Measurements from ENCODE around the gene NMUR1. TPM values are rescaled to one million over a fixed set of nuclear protein-coding genes. Genes with fewer than 3 reads are reported as not detected.

Gene NMUR1
- total RNA-seq, 2 experiments from 2014 or later = 0.89 to 0.94 TPM

- H3K36me3 Mint-ChIP-seq = peaks cover 2% of the 10 kb centered on the region
- DNase-seq (no peak), ATAC-seq (ENCODE audit: low read depth) (no peak)
- POLR2A ChIA-PET = no interaction called here
- H3K27ac Mint-ChIP-seq = no peak overlapping the region
- H3K4me1 Mint-ChIP-seq = peaks cover 26% of the 10 kb centered on the region
- H3K4me3 Mint-ChIP-seq = no peak overlapping the region
- no peaks in the 10 kb centered on the region for H3K9me3 Mint-ChIP-seq
- H3K27me3 Mint-ChIP-seq = peaks cover 56% of the 10 kb centered on the region
Measured at GRCh38 chr2:231527955-231528635, 2.1 kb downstream of the NMUR1 start.

GRCh38 chr2:231527091-231527395, 3.2 kb downstream of the NMUR1 start:
- POLR2A ChIA-PET = interaction anchor here (0.6 to 5.2 kb wide), 3 partner anchors 19 to 181 kb away, joined by 3 to 23 read pairs (median 3); partner anchors contain the start of gene PTMA
- peaks cover 52% of the 10 kb centered on the region for H3K27me3 Mint-ChIP-seq
- H3K36me3 Mint-ChIP-seq = peaks cover 2% of the 10 kb centered on the region
- DNase-seq (peak; percentile 17), ATAC-seq (ENCODE audit: low read depth) (no peak)
- peaks cover 28% of the 10 kb centered on the region for H3K4me1 Mint-ChIP-seq
- H3K27ac Mint-ChIP-seq = no peak overlapping the region
- H3K9me3 Mint-ChIP-seq = no peaks in the 10 kb centered on the region
- no peak overlapping the region for H3K4me3 Mint-ChIP-seq

- H3K4me3 Mint-ChIP-seq = no peak overlapping the region
- DNase-seq (no peak), ATAC-seq (ENCODE audit: low read depth) (no peak)
- POLR2A ChIA-PET = interaction anchor here (0.6 to 5.2 kb wide), 4 partner anchors 11 to 182 kb away, joined by 3 to 23 read pairs (median 4); partner anchors contain the start of gene PTMA
- H3K36me3 Mint-ChIP-seq = peaks cover 2% of the 10 kb centered on the region
- peaks cover 50% of the 10 kb centered on the region for H3K27me3 Mint-ChIP-seq
- no peak overlapping the region for H3K27ac Mint-ChIP-seq
- H3K4me1 Mint-ChIP-seq = peaks cover 30% of the 10 kb centered on the region
- no peaks in the 10 kb centered on the region for H3K9me3 Mint-ChIP-seq
Measured at GRCh38 chr2:231526341-231527090, 3.7 kb downstream of the NMUR1 start.

GRCh38 chr2:231525248-231526163, 4.7 kb downstream of the NMUR1 start:
- Mint-ChIP-seq H3K9me3 (no peaks in the 10 kb centered on the region), H3K27me3 (peaks cover 51% of the 10 kb centered on the region), H3K4me1 (peaks cover 27% of the 10 kb centered on the region), H3K27ac (no peak overlapping the region), H3K4me3 (no peak overlapping the region), H3K36me3 (peaks cover 2% of the 10 kb centered on the region)
- POLR2A ChIA-PET = interaction anchor here (0.5 to 5.2 kb wide), 3 partner anchors 12 to 30 kb away, joined by 3 to 23 read pairs (median 6); no protein-coding TSS in a partner anchor
- ATAC-seq (ENCODE audit: low read depth) (no peak), DNase-seq (no peak)

- Mint-ChIP-seq H3K9me3 (no peaks in the 10 kb centered on the region), H3K4me3 (peak overlapping the region; percentile 40), H3K27ac (peak overlapping the region; percentile 62), H3K4me1 (peaks cover 32% of the 10 kb centered on the region), H3K36me3 (peaks cover 2% of the 10 kb centered on the region), H3K27me3 (peaks cover 56% of the 10 kb centered on the region)
- ATAC-seq (ENCODE audit: low read depth) (no peak), DNase-seq (no peak)
- POLR2A ChIA-PET = interaction anchor here (0.9 to 5.2 kb wide), 5 partner anchors 10 to 61 kb away, joined by 3 to 23 read pairs (median 4); partner anchors contain the start of gene NCL
Measured at GRCh38 chr2:231524477-231525247, 5.6 kb downstream of the NMUR1 start.

GRCh38 chr2:231523451-231524285, 6.6 kb downstream of the NMUR1 start:
- Mint-ChIP-seq H3K9me3 (no peaks in the 10 kb centered on the region), H3K36me3 (peaks cover 2% of the 10 kb centered on the region), H3K27me3 (peaks cover 54% of the 10 kb centered on the region), H3K27ac (peak overlapping the region; percentile 62), H3K4me1 (peaks cover 32% of the 10 kb centered on the region), H3K4me3 (peak overlapping the region; percentile 40)
- ATAC-seq (ENCODE audit: low read depth) (peak; percentile 91), DNase-seq (peak; percentile 61)
- POLR2A ChIA-PET = interaction anchor here (0.6 to 5.2 kb wide), 6 partner anchors 9 to 778 kb away, joined by 3 to 23 read pairs (median 4); partner anchors contain the start of gene NCL

GRCh38 chr2:231522418-231523180, 7.6 kb downstream of the NMUR1 start:
- POLR2A ChIA-PET = interaction anchor here (0.6 to 5.2 kb wide), 3 partner anchors 11 to 779 kb away, joined by 3 to 23 read pairs (median 5); no protein-coding TSS in a partner anchor
- Mint-ChIP-seq H3K4me3 (no peak overlapping the region), H3K27ac (no peak overlapping the region), H3K9me3 (no peaks in the 10 kb centered on the region), H3K4me1 (peaks cover 35% of the 10 kb centered on the region), H3K36me3 (peaks cover 2% of the 10 kb centered on the region), H3K27me3 (peaks cover 46% of the 10 kb centered on the region)
- no peak for DNase-seq
- no peak for ATAC-seq (ENCODE audit: low read depth)

GRCh38 chr2:231521443-231521842, 8.8 kb downstream of the NMUR1 start:
- POLR2A ChIA-PET = interaction anchor here (1.0 kb wide), 1 partner anchor 13 kb away, joined by 3 read pairs; no protein-coding TSS in a partner anchor
- Mint-ChIP-seq H3K36me3 (peaks cover 2% of the 10 kb centered on the region), H3K27me3 (peaks cover 47% of the 10 kb centered on the region), H3K9me3 (no peaks in the 10 kb centered on the region), H3K4me1 (peaks cover 37% of the 10 kb centered on the region), H3K27ac (no peak overlapping the region), H3K4me3 (no peak overlapping the region)
- DNase-seq (no peak), ATAC-seq (ENCODE audit: low read depth) (no peak)

GRCh38 chr2:231519975-231520555, 10.2 kb downstream of the NMUR1 start:
- peaks cover 2% of the 10 kb centered on the region for H3K36me3 Mint-ChIP-seq
- no peak for DNase-seq
- H3K4me1 Mint-ChIP-seq = peaks cover 38% of the 10 kb centered on the region
- H3K27me3 Mint-ChIP-seq = peaks cover 44% of the 10 kb centered on the region
- H3K27ac Mint-ChIP-seq = no peak overlapping the region
- POLR2A ChIA-PET = interaction anchor here (1.0 kb wide), 1 partner anchor 37 kb away, joined by 4 read pairs; no protein-coding TSS in a partner anchor
- no peaks in the 10 kb centered on the region for H3K9me3 Mint-ChIP-seq
- no peak overlapping the region for H3K4me3 Mint-ChIP-seq
- no peak for ATAC-seq (ENCODE audit: low read depth)

- Mint-ChIP-seq H3K4me3 (no peak overlapping the region), H3K4me1 (peaks cover 37% of the 10 kb centered on the region), H3K9me3 (no peaks in the 10 kb centered on the region), H3K27me3 (peaks cover 44% of the 10 kb centered on the region), H3K36me3 (no peaks in the 10 kb centered on the region), H3K27ac (no peak overlapping the region)
- no peak for DNase-seq
- POLR2A ChIA-PET = no interaction called here
- ATAC-seq (ENCODE audit: low read depth) = no peak
Measured at GRCh38 chr2:231518771-231519170, 11.5 kb downstream of the NMUR1 start.

GRCh38 chr2:231515603-231516002, 14.6 kb downstream of the NMUR1 start:
- no peaks in the 10 kb centered on the region for H3K36me3 Mint-ChIP-seq
- H3K27ac Mint-ChIP-seq = no peak overlapping the region
- POLR2A ChIA-PET = interaction anchor here (1.0 to 2.2 kb wide), 4 partner anchors 8 to 193 kb away, joined by 4 to 24 read pairs (median 4); partner anchors contain the start of genes NCL and PTMA
- peaks cover 24% of the 10 kb centered on the region for H3K4me1 Mint-ChIP-seq
- no peak for ATAC-seq (ENCODE audit: low read depth)
- peak; percentile 12 for DNase-seq
- H3K9me3 Mint-ChIP-seq = no peaks in the 10 kb centered on the region
- peaks cover 24% of the 10 kb centered on the region for H3K27me3 Mint-ChIP-seq
- no peak overlapping the region for H3K4me3 Mint-ChIP-seq
